ENCODE measurements around the gene TOR1AIP2. TPM values are rescaled to one million over a fixed set of nuclear protein-coding genes. Genes with fewer than 3 reads are reported as not detected.

TOR1AIP2 gene
- total RNA-seq, 5 donors from 2014 or later (not counting 1 experiment from before 2014, with no cell fraction given) = 39.6 to 65.9 (median 42.9) TPM

- ChIA-PET CTCF (interaction anchor here (0.6 to 10.6 kb wide), 18 partner anchors 8 to 1242 kb away, joined by 3 to 411 read pairs (median 6); partner anchors contain the start of gene TOR1AIP2 (in 1 of the 2)), POLR2A (interaction anchor here in 1 of 2 donors (0.6 to 1.6 kb wide), 7 partner anchors 8 to 339 kb away, joined by 3 to 9 read pairs (median 4); partner anchors contain the start of gene CEP350)
- no peak overlapping the region for H3K27ac ChIP-seq (ENCODE audit: low read length)
- H3K9me3 ChIP-seq = no peaks in the 10 kb centered on the region
- 100% methylated on average over 1 of the region's 5 CpGs for WGBS (ENCODE audit: insufficient coverage)
- no peaks in the 10 kb centered on the region for H3K36me3 ChIP-seq (ENCODE audit: control insufficient read depth in 2 of 2, extremely low read depth in 1 of 2, insufficient read depth in 1 of 2, low read length in 1 of 2)
- H3K4me3 Mint-ChIP-seq = peak overlapping the region; percentile 80 to 93 (median 88)
- peaks cover 17 to 20% (median 19%) of the 10 kb centered on the region in 3 donors for H3K4me1 Mint-ChIP-seq
- H3K27me3 ChIP-seq (replicated peaks in 1 of 2; ENCODE audit: control insufficient read depth in 2 of 2, extremely low read depth in 1 of 2, insufficient read depth in 2 of 2, low read length in 1 of 2) = peaks cover 0 to 35% of the 10 kb centered on the region in 2 experiments
- no peaks in the 10 kb centered on the region for H3K9me3 Mint-ChIP-seq
- no peaks in the 10 kb centered on the region for H3K36me3 Mint-ChIP-seq
- DNase-seq = no peak
- no peak for ATAC-seq (replicated peaks in 1 of 4)
- H3K4me3 ChIP-seq (ENCODE audit: control insufficient read depth in 1 of 2, extremely low read depth in 1 of 2, low read length in 1 of 2) = peak overlapping the region; percentile 55 to 59
- peak overlapping the region in 1 of 2 donors; percentile 84 for H3K27ac Mint-ChIP-seq
- peaks cover 0 to 2% of the 10 kb centered on the region in 2 donors for H3K27me3 Mint-ChIP-seq
- peaks cover 4 to 22% of the 10 kb centered on the region in 2 experiments for H3K4me1 ChIP-seq (ENCODE audit: control insufficient read depth in 1 of 2, extremely low read depth in 1 of 2, insufficient read depth in 2 of 2, low read length in 2 of 2)
Observed at GRCh38 chr1:179815641-179816040, 62.0 kb downstream of the TOR1AIP2 start.

GRCh38 chr1:179814546-179814838, 63.1 kb downstream of the TOR1AIP2 start:
- Histone ChIP-seq H3K27me3 (replicated peaks in 1 of 2; ENCODE audit: control insufficient read depth in 2 of 2, extremely low read depth in 1 of 2, insufficient read depth in 2 of 2, low read length in 1 of 2) (peaks cover 0 to 45% of the 10 kb centered on the region in 2 experiments), H3K36me3 (ENCODE audit: control insufficient read depth in 2 of 2, extremely low read depth in 1 of 2, insufficient read depth in 1 of 2, low read length in 1 of 2) (no peaks in the 10 kb centered on the region), H3K4me3 (ENCODE audit: control insufficient read depth in 1 of 2, extremely low read depth in 1 of 2, low read length in 1 of 2) (peak overlapping the region; percentile 55 to 59), H3K27ac (ENCODE audit: low read length) (peak overlapping the region; percentile 42), H3K9me3 (no peaks in the 10 kb centered on the region), H3K4me1 (ENCODE audit: control insufficient read depth in 1 of 2, extremely low read depth in 1 of 2, insufficient read depth in 2 of 2, low read length in 2 of 2) (peaks cover 4 to 27% of the 10 kb centered on the region in 2 experiments)
- H3K4me1 Mint-ChIP-seq = peaks cover 22 to 25% (median 24%) of the 10 kb centered on the region in 3 donors
- POLR2A ChIA-PET = interaction anchor here (0.6 to 1.6 kb wide), 12 partner anchors 9 to 340 kb away, joined by 3 to 10 read pairs (median 4); partner anchors contain the start of gene CEP350 (in 1 of the 2)
- peaks cover 0 to 4% of the 10 kb centered on the region in 2 donors for H3K27me3 Mint-ChIP-seq
- 9% methylated on average over 11 of the region's 16 CpGs for WGBS (ENCODE audit: insufficient coverage)
- no peaks in the 10 kb centered on the region for H3K9me3 Mint-ChIP-seq
- CTCF ChIA-PET = interaction anchor here (0.6 to 10.6 kb wide), 77 partner anchors 8 to 1514 kb away, joined by 3 to 411 read pairs (median 4); partner anchors contain the start of genes AXDND1 (in 1 of the 2), CEP350 (in 1 of the 2), QSOX1 (in 1 of the 2) and SOAT1 (in 1 of the 2)
- H3K36me3 Mint-ChIP-seq = no peaks in the 10 kb centered on the region
- peak overlapping the region; percentile 30 to 84 for H3K27ac Mint-ChIP-seq
- DNase-seq (no peak), ATAC-seq (replicated peaks in 1 of 4) (peak in 3 of 4 experiments; percentile 36 to 50 (median 43))
- peak overlapping the region; percentile 80 to 93 (median 88) for H3K4me3 Mint-ChIP-seq

GRCh38 chr1:179813626-179814545, 63.7 kb downstream of the TOR1AIP2 start:
- Histone ChIP-seq H3K4me3 (ENCODE audit: control insufficient read depth in 1 of 2, extremely low read depth in 1 of 2, low read length in 1 of 2) (peak overlapping the region; percentile 55 to 59), H3K36me3 (ENCODE audit: control insufficient read depth in 2 of 2, extremely low read depth in 1 of 2, insufficient read depth in 1 of 2, low read length in 1 of 2) (no peaks in the 10 kb centered on the region), H3K4me1 (ENCODE audit: control insufficient read depth in 1 of 2, extremely low read depth in 1 of 2, insufficient read depth in 2 of 2, low read length in 2 of 2) (peaks cover 4 to 29% of the 10 kb centered on the region in 2 experiments), H3K27ac (ENCODE audit: low read length) (peak overlapping the region; percentile 42), H3K9me3 (no peaks in the 10 kb centered on the region), H3K27me3 (replicated peaks in 1 of 2; ENCODE audit: control insufficient read depth in 2 of 2, extremely low read depth in 1 of 2, insufficient read depth in 2 of 2, low read length in 1 of 2) (peaks cover 0 to 48% of the 10 kb centered on the region in 2 experiments)
- peak overlapping the region; percentile 80 to 93 (median 88) for H3K4me3 Mint-ChIP-seq
- H3K36me3 Mint-ChIP-seq = no peaks in the 10 kb centered on the region
- peak overlapping the region; percentile 23 to 30 for H3K27ac Mint-ChIP-seq
- ATAC-seq (replicated peaks in 1 of 4) (no peak), DNase-seq (no peak)
- H3K27me3 Mint-ChIP-seq = peaks cover 0 to 4% of the 10 kb centered on the region in 2 donors
- H3K4me1 Mint-ChIP-seq = peaks cover 22 to 25% (median 24%) of the 10 kb centered on the region in 3 donors
- CTCF ChIA-PET = interaction anchor here (0.6 to 10.6 kb wide), 66 partner anchors 7 to 1513 kb away, joined by 3 to 411 read pairs (median 4); partner anchors contain the start of genes AXDND1 (in 1 of the 2), CEP350 (in 1 of the 2), QSOX1 (in 1 of the 2) and SOAT1 (in 1 of the 2)
- WGBS (ENCODE audit: insufficient coverage) = 76% methylated on average over 11 of the region's 28 CpGs
- no peaks in the 10 kb centered on the region for H3K9me3 Mint-ChIP-seq
- POLR2A ChIA-PET = interaction anchor here (0.6 to 1.6 kb wide), 9 partner anchors 8 to 140 kb away, joined by 3 to 10 read pairs (median 4); partner anchors contain the start of gene CEP350 (in 1 of the 2)

- ChIA-PET POLR2A (no interaction called here), CTCF (interaction anchor here (0.7 to 10.6 kb wide), 5 partner anchors 10 to 109 kb away, joined by 3 to 411 read pairs (median 41); no protein-coding TSS in a partner anchor)
- WGBS (ENCODE audit: insufficient coverage) = 88% methylated on average over 37 of the region's 37 CpGs
Observed at GRCh38 chr1:179812501-179813292, 64.9 kb downstream of the TOR1AIP2 start.

GRCh38 chr1:179810367-179810715, 67.3 kb downstream of the TOR1AIP2 start:
- ChIA-PET POLR2A (interaction anchor here (1.1 to 1.2 kb wide), 3 partner anchors 100 to 104 kb away, joined by 3 read pairs; no protein-coding TSS in a partner anchor), CTCF (interaction anchor here (0.6 to 10.6 kb wide), 44 partner anchors 8 to 731 kb away, joined by 3 to 411 read pairs (median 4); partner anchors contain the start of genes TOR1AIP1 (in 1 of the 2) and TOR1AIP2 (in 1 of the 2))
- no peaks in the 10 kb centered on the region for H3K36me3 Mint-ChIP-seq
- Histone ChIP-seq H3K27me3 (replicated peaks in 1 of 2; ENCODE audit: control insufficient read depth in 2 of 2, extremely low read depth in 1 of 2, insufficient read depth in 2 of 2, low read length in 1 of 2) (peaks cover 0 to 50% of the 10 kb centered on the region in 2 experiments), H3K4me3 (ENCODE audit: control insufficient read depth in 1 of 2, extremely low read depth in 1 of 2, low read length in 1 of 2) (no peak overlapping the region), H3K27ac (ENCODE audit: low read length) (no peak overlapping the region), H3K4me1 (ENCODE audit: control insufficient read depth in 1 of 2, extremely low read depth in 1 of 2, insufficient read depth in 2 of 2, low read length in 2 of 2) (peaks cover 3 to 23% of the 10 kb centered on the region in 2 experiments), H3K36me3 (ENCODE audit: control insufficient read depth in 2 of 2, extremely low read depth in 1 of 2, insufficient read depth in 1 of 2, low read length in 1 of 2) (no peaks in the 10 kb centered on the region), H3K9me3 (no peaks in the 10 kb centered on the region)
- WGBS (ENCODE audit: insufficient coverage) = 78% methylated on average over 7 of the region's 7 CpGs
- no peak for ATAC-seq (replicated peaks in 1 of 4)
- no peak for DNase-seq
- no peaks in the 10 kb centered on the region for H3K9me3 Mint-ChIP-seq
- H3K4me3 Mint-ChIP-seq = no peak overlapping the region
- H3K27me3 Mint-ChIP-seq = peaks cover 4 to 5% of the 10 kb centered on the region in 2 donors
- H3K27ac Mint-ChIP-seq = no peak overlapping the region
- peaks cover 16 to 19% (median 19%) of the 10 kb centered on the region in 3 donors for H3K4me1 Mint-ChIP-seq

More at GRCh38 chr1:179812501-179813292, 64.9 kb downstream of the TOR1AIP2 start:
- Histone ChIP-seq H3K36me3 (ENCODE audit: control insufficient read depth in 2 of 2, extremely low read depth in 1 of 2, insufficient read depth in 1 of 2, low read length in 1 of 2) (no peaks in the 10 kb centered on the region), H3K27ac (ENCODE audit: low read length) (no peak overlapping the region), H3K4me1 (ENCODE audit: control insufficient read depth in 1 of 2, extremely low read depth in 1 of 2, insufficient read depth in 2 of 2, low read length in 2 of 2) (peaks cover 4 to 29% of the 10 kb centered on the region in 2 experiments), H3K27me3 (replicated peaks in 1 of 2; ENCODE audit: control insufficient read depth in 2 of 2, extremely low read depth in 1 of 2, insufficient read depth in 2 of 2, low read length in 1 of 2) (peaks cover 0 to 46% of the 10 kb centered on the region in 2 experiments), H3K9me3 (no peaks in the 10 kb centered on the region), H3K4me3 (ENCODE audit: control insufficient read depth in 1 of 2, extremely low read depth in 1 of 2, low read length in 1 of 2) (no peak overlapping the region)
- H3K27me3 Mint-ChIP-seq = peaks cover 0 to 4% of the 10 kb centered on the region in 2 donors
- no peaks in the 10 kb centered on the region for H3K9me3 Mint-ChIP-seq
- H3K4me1 Mint-ChIP-seq = peaks cover 22 to 25% (median 24%) of the 10 kb centered on the region in 3 donors
- no peak overlapping the region for H3K27ac Mint-ChIP-seq
- no peak for ATAC-seq (replicated peaks in 1 of 4)
- no peak for DNase-seq
- H3K4me3 Mint-ChIP-seq = peak overlapping the region in 1 of 3 donors; percentile 9
- H3K36me3 Mint-ChIP-seq = no peaks in the 10 kb centered on the region
